NCI-H1694 treated with DMSO at 0.1 percent for 48 hours (cell line): ENCODE data around the gene PARP12.

Source experiments
- DNase-seq: peaks from one replicate; lab custom pipeline; 2025; lab: John Stamatoyannopoulos, UW

Gene PARP12

DNA sequence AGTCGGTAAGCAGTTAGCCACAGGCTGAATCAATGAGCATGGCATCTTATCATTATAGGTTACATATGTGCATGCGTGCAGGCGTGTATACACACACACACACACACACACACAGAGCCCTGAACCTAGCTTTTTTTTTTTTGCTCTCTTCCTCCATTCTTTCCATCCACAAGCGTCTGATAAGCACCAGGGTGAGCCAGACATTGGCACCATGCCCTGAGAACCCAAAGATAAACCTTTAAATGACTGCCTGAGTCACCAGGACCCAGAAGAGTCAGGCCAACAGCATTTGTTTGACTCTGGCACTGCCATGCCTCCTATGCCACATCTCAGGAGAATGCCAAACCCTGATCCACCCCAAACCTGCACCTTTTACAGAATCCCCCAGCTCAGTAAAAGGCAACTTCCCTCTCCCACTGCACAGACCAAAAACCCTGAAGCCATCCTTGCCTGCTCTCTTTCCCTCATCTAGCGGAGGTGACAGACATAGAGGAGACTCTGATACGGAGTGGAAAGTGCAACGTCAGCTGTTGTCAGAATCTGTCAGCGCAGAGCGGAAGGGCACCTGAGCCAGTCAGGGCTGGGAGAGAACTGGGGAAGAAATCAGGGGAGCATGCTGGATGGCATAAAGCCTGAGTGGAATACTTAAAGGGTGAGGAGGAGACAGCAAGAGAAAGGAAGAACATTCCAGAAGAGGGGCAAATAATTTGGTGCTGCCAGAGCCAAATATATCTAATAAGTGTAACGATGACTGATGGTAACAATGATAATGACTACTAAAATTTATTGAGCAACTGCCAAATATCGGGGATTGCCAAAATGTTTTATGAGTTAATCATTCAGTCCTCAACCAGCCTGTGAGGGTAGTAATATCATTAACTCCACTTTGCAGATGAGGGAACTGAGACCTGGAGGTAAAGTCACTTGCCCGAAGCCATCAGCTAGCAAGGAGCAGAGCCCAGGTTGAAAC, 3.2 kb downstream of the PARP12 start:
- DNase-seq = no peak

DNA sequence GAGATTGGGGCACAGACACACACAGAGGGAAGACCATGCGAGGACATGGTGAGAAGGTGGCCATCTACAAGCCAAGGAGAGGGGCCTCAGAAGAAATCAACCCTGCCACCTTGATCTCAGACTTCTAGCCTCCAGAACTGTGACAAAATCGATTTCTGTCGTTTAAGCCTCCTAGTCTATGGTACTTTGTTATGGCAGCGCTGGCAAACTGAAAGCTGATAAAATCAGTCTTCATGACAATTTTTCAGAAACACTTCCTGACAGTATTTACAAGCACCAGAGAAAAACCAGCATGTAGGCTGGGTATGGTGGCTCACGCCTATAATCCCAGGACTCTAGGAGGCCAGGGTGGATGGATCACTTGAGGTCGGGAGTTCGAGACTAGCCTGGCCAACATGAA, 4.2 kb downstream of the PARP12 start:
- no peak for DNase-seq

GRCh38 chr7:140057143-140057535, 5.6 kb downstream of the PARP12 start:
- DNase-seq = no peak

DNA sequence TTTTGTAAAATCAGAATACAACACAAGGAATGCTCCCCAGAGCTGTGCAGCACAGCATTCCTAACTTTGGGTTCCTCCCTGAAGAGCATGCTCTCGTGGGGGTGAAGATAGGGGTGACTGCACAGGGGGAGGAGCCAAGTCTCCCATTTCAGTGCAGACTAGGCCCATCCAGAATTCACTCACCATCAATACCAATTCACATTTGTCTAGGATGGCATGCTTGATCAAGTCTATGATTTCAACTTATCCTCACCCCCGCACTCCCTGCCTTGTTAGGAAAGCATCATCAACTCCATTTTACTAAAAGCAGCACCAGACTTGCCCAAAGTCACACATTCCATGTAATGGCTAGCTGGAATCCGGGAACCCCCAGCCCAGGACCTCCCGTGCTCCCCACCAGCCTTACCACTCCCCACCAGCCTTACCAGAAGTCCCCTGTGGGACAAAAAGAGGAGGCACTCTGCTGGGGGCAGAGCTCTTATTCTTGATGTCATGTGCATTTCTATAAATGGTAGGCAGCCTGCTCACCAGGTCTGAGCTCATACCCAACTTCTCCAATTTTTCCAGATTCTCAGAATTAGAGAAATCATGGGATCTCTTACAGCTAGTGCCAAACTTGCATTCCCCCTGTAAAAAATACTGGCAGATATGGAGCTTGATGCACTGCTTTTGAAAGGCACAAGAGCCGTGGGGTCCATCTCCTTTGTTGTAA, 6.2 kb downstream of the PARP12 start:
- DNase-seq = no peak

- no peak for DNase-seq
These were observed 6.9 kb downstream of the PARP12 start for GRCh38 chr7:140055833-140056232.

DNA sequence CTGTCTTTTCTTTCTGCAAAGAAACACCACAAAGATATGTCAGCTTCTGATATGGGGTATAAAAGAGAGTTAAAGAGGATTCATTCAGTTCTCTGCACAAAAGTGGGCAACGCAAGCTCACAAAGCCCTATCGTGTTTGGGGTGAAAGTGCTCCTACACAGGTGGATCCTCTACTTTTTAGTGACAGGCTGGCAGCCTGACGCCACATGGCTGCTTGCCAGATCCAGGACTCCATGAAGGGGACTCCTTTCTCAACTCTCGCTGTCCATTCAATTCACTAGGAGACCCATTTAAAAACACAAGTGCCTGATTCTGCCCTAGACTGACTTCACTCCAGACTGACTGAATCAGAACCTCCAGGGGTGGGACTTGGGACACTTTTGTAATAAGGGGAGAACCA, 8.0 kb downstream of the PARP12 start:
- no peak for DNase-seq

- no peak for DNase-seq
These were observed 8.8 kb downstream of the PARP12 start for GRCh38 chr7:140053812-140054539.

GRCh38 chr7:140051820-140052219, 10.9 kb downstream of the PARP12 start:
- DNase-seq = no peak

- no peak for DNase-seq
These were observed 12.7 kb downstream of the PARP12 start for GRCh38 chr7:140050100-140050499.

DNA sequence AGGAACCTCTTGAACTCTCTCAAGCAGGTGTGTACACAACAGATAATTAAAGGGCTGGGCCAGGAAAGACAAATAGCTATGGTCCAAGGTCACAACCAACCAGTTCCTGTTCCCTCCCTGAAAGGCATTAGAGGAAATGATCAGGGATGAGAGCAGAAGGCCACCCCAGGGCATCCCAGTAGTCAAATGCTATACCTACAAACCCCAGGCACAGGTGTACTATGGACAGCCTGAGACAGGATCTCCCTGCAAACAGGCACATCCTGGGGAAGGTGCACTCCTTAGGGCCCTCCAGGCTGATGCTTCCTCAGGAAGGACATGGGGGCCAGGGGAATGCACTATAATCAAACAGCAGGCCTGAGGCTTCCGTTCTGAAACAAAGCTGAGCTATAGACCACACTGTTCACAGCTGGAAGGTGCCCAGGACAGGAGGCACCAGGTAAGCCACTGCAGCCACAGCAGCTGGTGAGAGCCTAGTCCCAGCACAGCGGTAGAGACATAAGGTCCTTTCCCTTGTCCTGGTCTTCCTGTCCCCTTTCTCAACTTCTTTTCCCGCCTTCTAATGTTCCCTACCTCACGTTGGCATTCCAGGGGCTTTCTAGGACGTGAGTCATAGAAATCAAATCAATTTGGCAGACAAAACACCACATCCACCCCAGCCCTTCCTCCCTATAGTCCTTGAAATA, 13.3 kb downstream of the PARP12 start:
- DNase-seq = no peak

- no peak for DNase-seq
These were observed 13.8 kb downstream of the PARP12 start for GRCh38 chr7:140048989-140049338.

- no peak for DNase-seq
These were observed 14.6 kb downstream of the PARP12 start for GRCh38 chr7:140048138-140048537.

- no peak for DNase-seq
These were observed 15.6 kb downstream of the PARP12 start for GRCh38 chr7:140047197-140047596.

DNA sequence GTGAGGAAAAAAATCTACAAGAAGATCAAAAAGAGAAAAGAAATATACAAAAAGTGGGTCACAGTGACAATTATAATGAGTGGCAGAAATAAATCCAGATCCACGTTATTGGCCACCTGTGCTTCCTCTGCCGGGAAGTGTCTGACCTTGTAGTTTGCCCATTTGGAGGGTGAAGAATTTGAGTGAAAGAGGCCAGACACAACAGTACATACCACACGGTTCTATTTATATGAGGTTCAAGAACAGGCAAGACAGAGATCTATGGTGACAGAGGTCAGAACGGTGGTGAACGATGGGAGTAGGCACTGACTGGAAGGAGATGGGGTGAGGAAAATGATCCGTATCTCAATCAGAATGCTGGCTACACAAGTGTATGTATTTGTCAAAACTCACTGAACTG, 17.1 kb downstream of the PARP12 start:
- DNase-seq = no peak

DNA sequence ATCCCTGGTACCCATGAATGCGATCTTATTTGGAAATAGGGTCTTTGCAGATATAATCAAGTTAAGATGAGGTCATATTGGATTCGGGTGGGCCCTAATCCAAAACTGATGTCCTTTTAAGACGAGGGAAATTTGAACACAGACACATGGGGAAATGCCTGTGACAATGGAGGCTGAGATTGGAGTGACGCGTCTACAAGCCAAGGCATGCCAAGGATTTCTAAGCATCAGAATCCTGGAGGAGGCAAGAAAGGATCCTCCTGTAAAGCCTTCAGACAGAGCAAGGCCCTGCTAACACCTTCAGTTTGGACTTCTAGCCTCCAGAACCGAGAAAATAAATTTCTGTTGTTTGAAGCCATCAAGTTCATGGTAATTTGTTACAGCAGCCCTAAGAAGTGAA, 18.5 kb downstream of the PARP12 start:
- no peak for DNase-seq

- DNase-seq = no peak
These were observed 20.4 kb downstream of the PARP12 start for GRCh38 chr7:140042386-140042670.

DNA sequence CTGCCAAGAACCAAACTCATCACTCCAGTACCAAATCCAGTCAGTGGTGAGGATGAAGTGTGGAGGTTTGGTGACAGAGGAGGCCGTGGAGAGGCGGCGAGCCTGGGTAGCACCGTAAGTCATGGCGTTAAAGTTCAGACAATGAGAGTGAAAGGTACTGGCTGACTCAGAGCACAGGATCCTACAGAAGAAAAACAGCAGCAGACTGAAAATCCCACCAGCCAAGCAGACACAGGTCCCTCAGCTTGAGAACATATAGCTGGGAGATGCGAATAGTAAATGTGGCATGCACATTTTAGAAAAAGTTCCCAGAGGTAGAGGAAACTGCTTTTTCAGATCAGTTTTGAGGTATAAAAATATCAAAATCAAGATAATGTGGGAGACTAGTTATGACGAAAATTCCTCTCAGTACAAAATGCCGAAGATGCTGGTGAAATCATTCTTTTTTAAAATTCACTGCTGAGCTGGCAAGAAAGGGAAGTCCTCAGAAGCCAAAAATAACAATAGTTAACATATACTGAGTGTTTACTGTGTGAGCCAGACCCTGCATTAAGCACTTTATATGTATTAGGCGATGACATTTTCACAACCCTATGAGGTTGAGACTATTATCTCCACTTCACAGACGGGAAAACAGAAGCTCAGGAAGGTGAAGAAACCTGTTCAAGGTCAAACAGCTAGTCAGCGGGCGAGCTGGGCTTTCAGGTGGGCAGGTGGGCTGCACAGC, 20.9 kb downstream of the PARP12 start:
- no peak for DNase-seq

GRCh38 chr7:140039896-140040295, 22.9 kb downstream of the PARP12 start:
- DNase-seq = no peak

- DNase-seq = no peak
These were observed 23.7 kb downstream of the PARP12 start for GRCh38 chr7:140039066-140039465.

GRCh38 chr7:140036224-140036962, 26.4 kb downstream of the PARP12 start:
- no peak for DNase-seq
